PC-9 (cell line): ENCODE results near the gene RNASEL. TPM values are rescaled to one million over a fixed set of nuclear protein-coding genes. Genes with fewer than 3 reads are reported as not detected.

Source experiments
- BruUV-seq: library from RNA; stranded (reverse); fragments of 400-500 nt; replicated peaks from 2 replicates; lab custom pipeline; 2021; lab: Mats Ljungman, UMichigan
- CTCF ChIA-PET: fragments of 300-600 bp; sonication (Branson Sonifier 250); formaldehyde crosslinking; loops from one replicate; lab custom pipeline; 2022; ENCODE audit warnings: antibody characterized with exemption; lab: Charles Lee
- POLR2A ChIA-PET: fragments of 300-600 bp; sonication (Branson Sonifier 250); formaldehyde crosslinking; loops from one replicate; lab custom pipeline; 2022; ENCODE audit warnings: antibody characterized with exemption; ENCODE audit not compliant: unreplicated experiment; lab: Charles Lee
- DNase-seq, 2 experiments: peaks; one replicate each; pipeline versions ENCODE4 v3.0.0 to v3.0.0-alpha.2; 2015 to 2022; ENCODE audit warnings: mixed read lengths in 1 of 2
- H2AFZ ChIP-seq: fragments of 200-600 bp; sonication (generic); 2 replicates; pipeline ENCODE4 v1.8.1; 2017; ENCODE audit warnings: antibody characterized with exemption
- H3F3A ChIP-seq: fragments of 200-600 bp; sonication (generic); 2 replicates; pipeline ENCODE4 v1.8.1; 2017; ENCODE audit warnings: antibody characterized with exemption, mild to moderate bottlenecking, low read depth; ENCODE audit not compliant: insufficient read depth
- H3K27ac ChIP-seq: fragments of 200-600 bp; sonication (generic); 2 replicates; pipeline ENCODE4 v1.6.1; 2016; ENCODE audit warnings: mixed run types
- H3K27me3 ChIP-seq: fragments of 200-600 bp; sonication (generic); 2 replicates; pipeline ENCODE4 v1.6.1; 2016; ENCODE audit warnings: low read depth, mixed run types; ENCODE audit not compliant: insufficient read depth
- H3K36me3 ChIP-seq: fragments of 200-600 bp; sonication (generic); 2 replicates; pipeline ENCODE4 v1.6.1; 2016; ENCODE audit warnings: low read depth, mixed run types
- H3K4me1 ChIP-seq: fragments of 200-600 bp; sonication (generic); replicated peaks from 2 replicates; pipeline ENCODE4 v1.6.1; 2016; ENCODE audit warnings: mixed run types; ENCODE audit not compliant: insufficient read depth
- H3K4me2 ChIP-seq: fragments of 200-600 bp; sonication (generic); 2 replicates; pipeline ENCODE4 v1.6.1; 2017; ENCODE audit warnings: mixed run types
- H3K4me3 ChIP-seq: fragments of 200-600 bp; sonication (generic); 2 replicates; pipeline ENCODE4 v1.6.1; 2016; ENCODE audit warnings: mixed run types
- H3K79me2 ChIP-seq: fragments of 200-600 bp; sonication (generic); 2 replicates; pipeline ENCODE4 v1.6.1; 2017; ENCODE audit warnings: low read depth, mixed run types
- H3K9me2 ChIP-seq: fragments of 200-600 bp; sonication (generic); 2 replicates; pipeline ENCODE4 v1.8.1; 2017; ENCODE audit warnings: mild to moderate bottlenecking; ENCODE audit not compliant: insufficient read depth
- H3K9me3 ChIP-seq: fragments of 200-600 bp; sonication (generic); 2 replicates; pipeline ENCODE4 v1.8.1; 2016; ENCODE audit warnings: low read depth; ENCODE audit not compliant: insufficient read depth
- H4K20me1 ChIP-seq: fragments of 200-600 bp; sonication (generic); 2 replicates; pipeline ENCODE4 v1.8.1; 2017; ENCODE audit not compliant: insufficient read depth
- CTCF ChIP-seq: fragments of 200-600 bp; sonication (generic); conservative IDR thresholded peaks from 2 replicates; pipeline ENCODE4 v1.6.1; 2017; ENCODE audit warnings: mixed run types, antibody characterized with exemption, mild to moderate bottlenecking, moderate library complexity
- EZH2 ChIP-seq: fragments of 200-600 bp; sonication (generic); IDR thresholded peaks from 2 replicates; pipeline ENCODE4 v1.8.0; 2017; ENCODE audit warnings: antibody characterized with exemption, low read depth
- intact Hi-C: fragments of 100-400 bp; cut with micrococcal nuclease; formaldehyde crosslinking; loops from one replicate; pipeline ENCODE4 v1.10.0; 2022; ENCODE audit not compliant: unreplicated experiment
- total RNA-seq: library from RNA; stranded (reverse); gene quantifications from 2 replicates; pipeline ENCODE4 v1.2.3, GENCODE V29; 2021

RNASEL gene
- total RNA-seq, 1 experiment from 2014 or later, result 6.3 TPM

- POLR2A ChIA-PET, result no interaction called here
- H3K9me2 ChIP-seq, result no peaks in the 10 kb centered on the region
- no peaks in the 10 kb centered on the region for H3F3A ChIP-seq
- H3K27ac ChIP-seq, result no peak overlapping the region
- no peak overlapping the region for H3K4me2 ChIP-seq
- H2AFZ ChIP-seq, result no peak overlapping the region
- no peaks in the 10 kb centered on the region for H4K20me1 ChIP-seq
- BruUV-seq, result no TSS peak
- no peaks in the 10 kb centered on the region for H3K79me2 ChIP-seq
- H3K9me3 ChIP-seq, result no peaks in the 10 kb centered on the region
- intact Hi-C loops, result no loop called here
- peaks cover 24% of the 10 kb centered on the region for H3K4me1 ChIP-seq
- no peak overlapping the region for H3K4me3 ChIP-seq
- TF ChIP-seq CTCF (no peak), EZH2 (no peak)
- H3K27me3 ChIP-seq, result no peaks in the 10 kb centered on the region
- CTCF ChIA-PET, result no interaction called here
- no peak for DNase-seq
- H3K36me3 ChIP-seq, result no peaks in the 10 kb centered on the region
These were observed 39.6 kb upstream of the RNASEL start for GRCh38 chr1:182628657-182629056.

GRCh38 chr1:182627622-182628021 lies 38.6 kb upstream of the RNASEL start:
- Histone ChIP-seq H3K9me2 (no peaks in the 10 kb centered on the region), H3K9me3 (no peaks in the 10 kb centered on the region), H2AFZ (no peak overlapping the region), H3K27ac (no peak overlapping the region), H3K36me3 (no peaks in the 10 kb centered on the region), H3F3A (no peaks in the 10 kb centered on the region), H4K20me1 (no peaks in the 10 kb centered on the region), H3K79me2 (no peaks in the 10 kb centered on the region), H3K4me1 (peaks cover 24% of the 10 kb centered on the region), H3K27me3 (no peaks in the 10 kb centered on the region), H3K4me3 (no peak overlapping the region), H3K4me2 (no peak overlapping the region)
- no TSS peak for BruUV-seq
- TF ChIP-seq EZH2 (no peak), CTCF (no peak)
- intact Hi-C loops, result no loop called here
- ChIA-PET POLR2A (no interaction called here), CTCF (no interaction called here)
- no peak for DNase-seq

- intact Hi-C loops, result no loop called here
- no peak overlapping the region for H3K27ac ChIP-seq
- no peaks in the 10 kb centered on the region for H3K9me2 ChIP-seq
- DNase-seq, result no peak
- H3K9me3 ChIP-seq, result no peaks in the 10 kb centered on the region
- no peak overlapping the region for H2AFZ ChIP-seq
- H3K79me2 ChIP-seq, result no peaks in the 10 kb centered on the region
- H3K4me1 ChIP-seq, result peaks cover 24% of the 10 kb centered on the region
- CTCF ChIA-PET, result interaction anchor here (0.6 kb wide), 1 partner anchor 60 kb away, joined by 4 read pairs; no protein-coding TSS in a partner anchor
- H3F3A ChIP-seq, result no peaks in the 10 kb centered on the region
- H3K4me3 ChIP-seq, result no peak overlapping the region
- H3K4me2 ChIP-seq, result no peak overlapping the region
- H4K20me1 ChIP-seq, result no peaks in the 10 kb centered on the region
- BruUV-seq, result no TSS peak
- H3K27me3 ChIP-seq, result no peaks in the 10 kb centered on the region
- TF ChIP-seq CTCF (no peak), EZH2 (no peak)
- POLR2A ChIA-PET, result no interaction called here
- H3K36me3 ChIP-seq, result no peaks in the 10 kb centered on the region
These were observed 37.5 kb upstream of the RNASEL start for GRCh38 chr1:182626527-182626926.
